ENCODE data around the gene CARD11. TPM values are rescaled to one million over a fixed set of nuclear protein-coding genes. Genes with fewer than 3 reads are reported as not detected.

CARD11 gene
- total RNA-seq, 1 experiment from 2014 or later, result 0.82 TPM

DNA sequence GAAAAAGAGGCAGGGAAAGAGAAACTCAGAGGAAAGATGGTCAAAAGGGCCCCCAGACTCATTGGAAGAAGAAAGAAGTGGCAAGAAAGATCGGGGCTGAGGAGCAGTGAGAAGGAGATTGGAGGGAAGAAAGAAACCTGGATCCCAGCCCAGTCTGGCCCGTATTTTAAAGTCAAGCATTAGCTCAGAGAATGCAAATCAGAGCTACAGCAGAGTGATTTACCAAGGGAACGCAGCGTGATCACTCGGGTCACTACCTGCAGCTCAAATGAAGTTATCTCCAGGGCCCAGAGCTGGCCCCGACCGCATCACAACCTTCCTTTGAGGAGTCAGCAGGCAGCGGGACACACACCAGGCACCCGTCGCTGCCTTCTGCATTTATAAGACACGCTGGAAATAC, 72.8 kb downstream of the CARD11 start:
- DNase-seq (ENCODE audit: low read depth, low spot score) (no peak), ATAC-seq (no peak)
- no peaks in the 10 kb centered on the region; the same call in 1 of the 2 replicates for H3K27me3 ChIP-seq (ENCODE audit: control insufficient read depth, insufficient read depth, low read length)
- ChIA-PET CTCF (interaction anchor here (0.6 kb wide), 1 partner anchor 98 kb away, joined by 3 read pairs; no protein-coding TSS in a partner anchor), POLR2A (no interaction called here)
- no TSS peak for BruUV-seq (replicated peaks)
- no peak overlapping the region for H3K27ac ChIP-seq (ENCODE audit: low read length)
- H3K4me1 ChIP-seq (ENCODE audit: control insufficient read depth, insufficient read depth, low read length), result no peaks in the 10 kb centered on the region
- no peak for TF ChIP-seq SIN3A (IDR thresholded peaks at IDR 0.05; ENCODE audit: borderline replicate concordance, insufficient read depth, low read depth, low read length)
- TF ChIP-seq POLR2AphosphoS5 (IDR thresholded peaks at IDR 0.05; ENCODE audit: low read depth, low read length), result no peak
- TF ChIP-seq, protein P1, sequence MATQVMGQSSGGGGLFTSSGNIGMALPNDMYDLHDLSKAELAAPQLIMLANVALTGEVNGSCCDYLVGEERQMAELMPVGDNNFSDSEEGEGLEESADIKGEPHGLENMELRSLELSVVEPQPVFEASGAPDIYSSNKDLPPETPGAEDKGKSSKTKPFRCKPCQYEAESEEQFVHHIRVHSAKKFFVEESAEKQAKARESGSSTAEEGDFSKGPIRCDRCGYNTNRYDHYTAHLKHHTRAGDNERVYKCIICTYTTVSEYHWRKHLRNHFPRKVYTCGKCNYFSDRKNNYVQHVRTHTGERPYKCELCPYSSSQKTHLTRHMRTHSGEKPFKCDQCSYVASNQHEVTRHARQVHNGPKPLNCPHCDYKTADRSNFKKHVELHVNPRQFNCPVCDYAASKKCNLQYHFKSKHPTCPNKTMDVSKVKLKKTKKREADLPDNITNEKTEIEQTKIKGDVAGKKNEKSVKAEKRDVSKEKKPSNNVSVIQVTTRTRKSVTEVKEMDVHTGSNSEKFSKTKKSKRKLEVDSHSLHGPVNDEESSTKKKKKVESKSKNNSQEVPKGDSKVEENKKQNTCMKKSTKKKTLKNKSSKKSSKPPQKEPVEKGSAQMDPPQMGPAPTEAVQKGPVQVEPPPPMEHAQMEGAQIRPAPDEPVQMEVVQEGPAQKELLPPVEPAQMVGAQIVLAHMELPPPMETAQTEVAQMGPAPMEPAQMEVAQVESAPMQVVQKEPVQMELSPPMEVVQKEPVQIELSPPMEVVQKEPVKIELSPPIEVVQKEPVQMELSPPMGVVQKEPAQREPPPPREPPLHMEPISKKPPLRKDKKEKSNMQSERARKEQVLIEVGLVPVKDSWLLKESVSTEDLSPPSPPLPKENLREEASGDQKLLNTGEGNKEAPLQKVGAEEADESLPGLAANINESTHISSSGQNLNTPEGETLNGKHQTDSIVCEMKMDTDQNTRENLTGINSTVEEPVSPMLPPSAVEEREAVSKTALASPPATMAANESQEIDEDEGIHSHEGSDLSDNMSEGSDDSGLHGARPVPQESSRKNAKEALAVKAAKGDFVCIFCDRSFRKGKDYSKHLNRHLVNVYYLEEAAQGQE (IDR thresholded peaks at IDR 0.05; ENCODE audit: insufficient read depth in 1 of 2, low read depth in 2 of 2, low read length in 1 of 2), result no peak
- H3K9me3 ChIP-seq (ENCODE audit: control insufficient read depth, insufficient read depth, low read depth, low read length), result peaks cover 2% of the 10 kb centered on the region; the same call in 1 of the 2 replicates
- H3K36me3 ChIP-seq (ENCODE audit: control insufficient read depth, insufficient read depth, low read length), result no peaks in the 10 kb centered on the region
- intact Hi-C loops (cut with micrococcal nuclease; ENCODE audit: unreplicated experiment) (no loop called here), in situ Hi-C loops (cut with HindIII; ENCODE audit: low pct_unique_long_range_greater_than_20kb, low sequenced_read_pairs) (no loop called here)
- H3K4me3 ChIP-seq (ENCODE audit: low read depth in 2 of 2, low read length in 2 of 2), result no peak overlapping the region

DNA sequence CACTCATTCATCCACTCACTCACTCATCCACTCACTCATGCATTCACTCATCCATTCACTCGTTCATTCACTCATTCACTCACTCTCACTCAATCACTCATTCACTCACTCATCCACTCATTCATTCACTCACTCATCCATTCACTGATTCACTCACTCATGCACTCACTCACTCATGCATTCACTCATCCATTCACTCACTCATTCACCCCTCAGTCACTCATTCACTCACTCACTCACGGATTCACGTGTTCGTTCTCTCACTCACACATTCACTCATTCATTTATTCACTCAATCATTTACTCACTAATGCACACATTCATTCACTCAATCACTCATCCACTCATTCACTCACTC, 73.4 kb downstream of the CARD11 start:
- no peak for DNase-seq (ENCODE audit: low read depth, low spot score)
- no TSS peak for BruUV-seq (replicated peaks)
- intact Hi-C loops (cut with micrococcal nuclease; ENCODE audit: unreplicated experiment), result no loop called here
- no peak for ATAC-seq
- in situ Hi-C loops (cut with HindIII; ENCODE audit: low pct_unique_long_range_greater_than_20kb, low sequenced_read_pairs), result no loop called here
- H3K4me1 ChIP-seq (ENCODE audit: control insufficient read depth, insufficient read depth, low read length), result no peaks in the 10 kb centered on the region
- H3K36me3 ChIP-seq (ENCODE audit: control insufficient read depth, insufficient read depth, low read length), result no peaks in the 10 kb centered on the region
- peaks cover 8% of the 10 kb centered on the region; the same call in 1 of the 2 replicates for H3K9me3 ChIP-seq (ENCODE audit: control insufficient read depth, insufficient read depth, low read depth, low read length)
- TF ChIP-seq TCF7L2 (IDR thresholded peaks at IDR 0.05; ENCODE audit: low read depth, low read length) (no peak), POLR2AphosphoS5 (IDR thresholded peaks at IDR 0.05; ENCODE audit: low read depth, low read length) (no peak), SIN3A (IDR thresholded peaks at IDR 0.05; ENCODE audit: borderline replicate concordance, insufficient read depth, low read depth, low read length) (no peak)
- TF ChIP-seq, protein P1 (IDR thresholded peaks at IDR 0.05; ENCODE audit: insufficient read depth in 1 of 2, low read depth in 2 of 2, low read length in 1 of 2), result no peak
- TF ChIP-seq, protein P2, sequence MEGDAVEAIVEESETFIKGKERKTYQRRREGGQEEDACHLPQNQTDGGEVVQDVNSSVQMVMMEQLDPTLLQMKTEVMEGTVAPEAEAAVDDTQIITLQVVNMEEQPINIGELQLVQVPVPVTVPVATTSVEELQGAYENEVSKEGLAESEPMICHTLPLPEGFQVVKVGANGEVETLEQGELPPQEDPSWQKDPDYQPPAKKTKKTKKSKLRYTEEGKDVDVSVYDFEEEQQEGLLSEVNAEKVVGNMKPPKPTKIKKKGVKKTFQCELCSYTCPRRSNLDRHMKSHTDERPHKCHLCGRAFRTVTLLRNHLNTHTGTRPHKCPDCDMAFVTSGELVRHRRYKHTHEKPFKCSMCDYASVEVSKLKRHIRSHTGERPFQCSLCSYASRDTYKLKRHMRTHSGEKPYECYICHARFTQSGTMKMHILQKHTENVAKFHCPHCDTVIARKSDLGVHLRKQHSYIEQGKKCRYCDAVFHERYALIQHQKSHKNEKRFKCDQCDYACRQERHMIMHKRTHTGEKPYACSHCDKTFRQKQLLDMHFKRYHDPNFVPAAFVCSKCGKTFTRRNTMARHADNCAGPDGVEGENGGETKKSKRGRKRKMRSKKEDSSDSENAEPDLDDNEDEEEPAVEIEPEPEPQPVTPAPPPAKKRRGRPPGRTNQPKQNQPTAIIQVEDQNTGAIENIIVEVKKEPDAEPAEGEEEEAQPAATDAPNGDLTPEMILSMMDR (IDR thresholded peaks at IDR 0.05), result no peak
- no peak overlapping the region for H3K27ac ChIP-seq (ENCODE audit: low read length)
- ChIA-PET POLR2A (no interaction called here), CTCF (no interaction called here)
- no peak overlapping the region for H3K4me3 ChIP-seq (ENCODE audit: low read depth in 2 of 2, low read length in 2 of 2)
- H3K27me3 ChIP-seq (ENCODE audit: control insufficient read depth, insufficient read depth, low read length), result no peaks in the 10 kb centered on the region
